GM12878 (cell line): Measurements from ENCODE around the gene CENPO. TPM values are rescaled to one million over a fixed set of nuclear protein-coding genes. Genes with fewer than 3 reads are reported as not detected.

Experiments used
- CBX3 ChIP-seq: fragments of 200-600 bp; sonication (generic); IDR thresholded peaks from 2 replicates; pipeline ENCODE4 v1.6.1; 2016; ENCODE audit warnings: low read depth, borderline replicate concordance
- HDAC6 ChIP-seq: fragments of 200-600 bp; sonication (generic); IDR thresholded peaks from one replicate; pipeline ENCODE4 v1.8.0; 2017; ENCODE audit warnings: antibody characterized with exemption; ENCODE audit not compliant: unreplicated experiment
- JUNB ChIP-seq: IDR thresholded peaks from 2 replicates; pipeline ENCODE4 v1.6.1; 2016; ENCODE audit warnings: antibody characterized with exemption, mild to moderate bottlenecking
- KAT2A ChIP-seq: conservative IDR thresholded peaks from 2 replicates; pipeline ENCODE4 v1.6.1; 2011; ENCODE audit warnings: low read depth, low read length; ENCODE audit not compliant: control insufficient read depth
- KDM1A ChIP-seq: fragments of 200-600 bp; sonication (generic); IDR thresholded peaks from 2 replicates; pipeline ENCODE4 v1.6.1; 2016; ENCODE audit warnings: borderline replicate concordance
- NFXL1 ChIP-seq: fragments of 450-650 bp; IDR thresholded peaks from 2 replicates; pipeline ENCODE4 v1.6.1; 2017; ENCODE audit warnings: antibody characterized with exemption, mild to moderate bottlenecking, borderline replicate concordance
- RFX5 ChIP-seq: IDR thresholded peaks from 2 replicates; pipeline ENCODE4 v1.6.1; 2011; ENCODE audit warnings: low read depth, low read length, improper control_type of control experiment
- TARDBP ChIP-seq: IDR thresholded peaks from 2 replicates; pipeline ENCODE4 v1.6.1; 2016; ENCODE audit warnings: borderline replicate concordance
- YBX1 ChIP-seq: fragments of 450-650 bp; IDR thresholded peaks from 2 replicates; pipeline ENCODE4 v1.6.1; 2016; ENCODE audit warnings: antibody characterized with exemption
- ZNF217 ChIP-seq: fragments of 450-650 bp; IDR thresholded peaks from 2 replicates; pipeline ENCODE4 v1.6.1; 2017; ENCODE audit warnings: antibody characterized with exemption, mild to moderate bottlenecking
- polyA plus RNA-seq, 11 experiments: library from polyadenylated mRNA; depleted of rRNA in 4 of 11; unstranded in 6 of 11; stranded (reverse) in 5 of 11; fragments of >200 nt; fragmentation: Nextera tagmentation in 4 of 11; fragmentation: Illumina TruSeq in 1 of 11; extraction: Ambion mirVana in 4 of 11; extraction: Trizol in 1 of 11; gene quantifications; 1 replicate in 1 of 11; 2 replicates in 10 of 11; pipeline versions ENCODE4 v1.2.1 to v1.2.3, GENCODE V29; 2011 to 2016; ENCODE audit warnings: inconsistent platforms in 2 of 11, missing spikeins in 2 of 11, low read depth in 1 of 11
- total RNA-seq, 4 experiments: library from RNA; depleted of rRNA in 3 of 4; stranded (reverse); fragments of >200 nt in 3 of 4; fragmentation: Illumina TruSeq in 1 of 4; extraction: Trizol in 1 of 4; gene quantifications; 2 replicates each; pipeline versions ENCODE4 v1.2.1 to v1.2.3, GENCODE V29; 2013 to 2021
- TF ChIP-seq, protein P1 (sequence below): IDR thresholded peaks from 2 replicates; pipeline ENCODE4 v1.6.1; 2011; ENCODE audit warnings: mild to moderate bottlenecking, low read depth, low read length, moderate library complexity; ENCODE audit not compliant: insufficient replicate concordance
- TF ChIP-seq, protein P2 (sequence below): fragments of 450-650 bp; IDR thresholded peaks from 2 replicates; pipeline ENCODE4 v1.6.1; 2016; ENCODE audit warnings: mild to moderate bottlenecking, moderate library complexity, borderline replicate concordance
- TF ChIP-seq, protein P3 (sequence below): IDR thresholded peaks from 2 replicates; pipeline ENCODE4 v1.6.1; 2012; ENCODE audit warnings: low read depth, low read length, improper control_type of control experiment
- TF ChIP-seq, protein P4 (sequence below): fragments of 450-650 bp; IDR thresholded peaks from 2 replicates; pipeline ENCODE4 v1.6.1; 2017; ENCODE audit warnings: mild to moderate bottlenecking, moderate library complexity
- TF ChIP-seq, protein P5 (sequence below): fragments of 450-650 bp; IDR thresholded peaks from 2 replicates; pipeline ENCODE4 v1.6.1; 2017; ENCODE audit warnings: borderline replicate concordance

Gene CENPO
- total and polyA plus RNA-seq, 10 of the 15 experiments (the other 5 are each of a cell fraction or from before 2014, with no cell fraction given), result 18.7 to 37.0 (median 31.4) TPM

DNA sequence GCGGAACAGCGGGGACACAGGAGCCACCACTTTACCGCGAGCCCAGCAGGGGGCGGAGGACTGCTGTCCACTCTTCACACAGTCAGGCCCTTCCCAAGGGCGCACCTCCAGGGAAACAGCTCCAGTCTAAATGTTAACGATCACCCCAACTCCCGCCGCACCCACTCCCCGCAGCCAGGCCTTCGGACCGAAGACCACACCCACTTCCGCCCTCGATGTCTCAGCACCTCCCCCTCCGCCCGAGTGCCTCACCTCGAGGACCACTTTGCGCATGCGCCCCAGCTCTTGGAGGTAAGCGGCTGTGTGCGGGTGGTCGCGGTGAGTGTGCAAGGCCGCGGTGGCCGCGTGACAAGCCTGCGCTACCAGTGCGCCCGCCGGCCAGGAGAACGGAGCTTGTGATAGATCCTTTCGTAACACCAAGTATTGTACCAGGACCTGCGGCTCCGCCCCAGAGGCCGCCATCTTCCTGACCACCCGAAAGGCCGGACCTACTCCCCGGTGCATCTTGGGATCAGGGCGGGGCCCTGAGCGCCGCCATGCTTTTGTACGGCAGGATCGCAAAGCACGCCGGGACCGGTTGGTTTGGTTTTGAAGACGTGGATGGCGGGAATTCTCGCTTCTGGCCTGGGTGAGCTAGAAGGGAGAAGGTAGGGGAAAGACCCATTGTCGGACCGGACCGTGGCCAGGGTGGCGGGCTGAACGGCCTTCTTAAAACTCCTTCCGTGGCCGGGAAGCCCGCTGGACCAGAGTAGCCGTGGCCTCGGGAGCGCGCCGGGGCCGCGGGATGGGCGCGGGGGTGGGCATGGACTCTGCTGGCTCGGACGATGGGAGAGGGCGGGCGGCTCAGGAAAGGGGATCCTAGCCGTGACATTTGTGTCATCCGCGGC, at the start of gene CENPO, which contains the start of gene PTRHD1 (continued):
- TF ChIP-seq, protein P1, sequence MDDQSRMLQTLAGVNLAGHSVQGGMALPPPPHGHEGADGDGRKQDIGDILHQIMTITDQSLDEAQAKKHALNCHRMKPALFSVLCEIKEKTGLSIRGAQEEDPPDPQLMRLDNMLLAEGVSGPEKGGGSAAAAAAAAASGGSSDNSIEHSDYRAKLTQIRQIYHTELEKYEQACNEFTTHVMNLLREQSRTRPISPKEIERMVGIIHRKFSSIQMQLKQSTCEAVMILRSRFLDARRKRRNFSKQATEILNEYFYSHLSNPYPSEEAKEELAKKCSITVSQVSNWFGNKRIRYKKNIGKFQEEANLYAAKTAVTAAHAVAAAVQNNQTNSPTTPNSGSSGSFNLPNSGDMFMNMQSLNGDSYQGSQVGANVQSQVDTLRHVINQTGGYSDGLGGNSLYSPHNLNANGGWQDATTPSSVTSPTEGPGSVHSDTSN, result no peak
- TF ChIP-seq, protein P2, sequence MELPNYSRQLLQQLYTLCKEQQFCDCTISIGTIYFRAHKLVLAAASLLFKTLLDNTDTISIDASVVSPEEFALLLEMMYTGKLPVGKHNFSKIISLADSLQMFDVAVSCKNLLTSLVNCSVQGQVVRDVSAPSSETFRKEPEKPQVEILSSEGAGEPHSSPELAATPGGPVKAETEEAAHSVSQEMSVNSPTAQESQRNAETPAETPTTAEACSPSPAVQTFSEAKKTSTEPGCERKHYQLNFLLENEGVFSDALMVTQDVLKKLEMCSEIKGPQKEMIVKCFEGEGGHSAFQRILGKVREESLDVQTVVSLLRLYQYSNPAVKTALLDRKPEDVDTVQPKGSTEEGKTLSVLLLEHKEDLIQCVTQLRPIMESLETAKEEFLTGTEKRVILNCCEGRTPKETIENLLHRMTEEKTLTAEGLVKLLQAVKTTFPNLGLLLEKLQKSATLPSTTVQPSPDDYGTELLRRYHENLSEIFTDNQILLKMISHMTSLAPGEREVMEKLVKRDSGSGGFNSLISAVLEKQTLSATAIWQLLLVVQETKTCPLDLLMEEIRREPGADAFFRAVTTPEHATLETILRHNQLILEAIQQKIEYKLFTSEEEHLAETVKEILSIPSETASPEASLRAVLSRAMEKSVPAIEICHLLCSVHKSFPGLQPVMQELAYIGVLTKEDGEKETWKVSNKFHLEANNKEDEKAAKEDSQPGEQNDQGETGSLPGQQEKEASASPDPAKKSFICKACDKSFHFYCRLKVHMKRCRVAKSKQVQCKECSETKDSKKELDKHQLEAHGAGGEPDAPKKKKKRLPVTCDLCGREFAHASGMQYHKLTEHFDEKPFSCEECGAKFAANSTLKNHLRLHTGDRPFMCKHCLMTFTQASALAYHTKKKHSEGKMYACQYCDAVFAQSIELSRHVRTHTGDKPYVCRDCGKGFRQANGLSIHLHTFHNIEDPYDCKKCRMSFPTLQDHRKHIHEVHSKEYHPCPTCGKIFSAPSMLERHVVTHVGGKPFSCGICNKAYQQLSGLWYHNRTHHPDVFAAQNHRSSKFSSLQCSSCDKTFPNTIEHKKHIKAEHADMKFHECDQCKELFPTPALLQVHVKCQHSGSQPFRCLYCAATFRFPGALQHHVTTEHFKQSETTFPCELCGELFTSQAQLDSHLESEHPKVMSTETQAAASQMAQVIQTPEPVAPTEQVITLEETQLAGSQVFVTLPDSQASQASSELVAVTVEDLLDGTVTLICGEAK, result peak; percentile 40; the same call in 1 of the 2 replicates
- no peak for TF ChIP-seq HDAC6
- TF ChIP-seq NFXL1, result no peak
- TF ChIP-seq, protein P3, sequence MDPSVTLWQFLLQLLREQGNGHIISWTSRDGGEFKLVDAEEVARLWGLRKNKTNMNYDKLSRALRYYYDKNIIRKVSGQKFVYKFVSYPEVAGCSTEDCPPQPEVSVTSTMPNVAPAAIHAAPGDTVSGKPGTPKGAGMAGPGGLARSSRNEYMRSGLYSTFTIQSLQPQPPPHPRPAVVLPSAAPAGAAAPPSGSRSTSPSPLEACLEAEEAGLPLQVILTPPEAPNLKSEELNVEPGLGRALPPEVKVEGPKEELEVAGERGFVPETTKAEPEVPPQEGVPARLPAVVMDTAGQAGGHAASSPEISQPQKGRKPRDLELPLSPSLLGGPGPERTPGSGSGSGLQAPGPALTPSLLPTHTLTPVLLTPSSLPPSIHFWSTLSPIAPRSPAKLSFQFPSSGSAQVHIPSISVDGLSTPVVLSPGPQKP, result peak; percentile 46
- TF ChIP-seq, protein P4, sequence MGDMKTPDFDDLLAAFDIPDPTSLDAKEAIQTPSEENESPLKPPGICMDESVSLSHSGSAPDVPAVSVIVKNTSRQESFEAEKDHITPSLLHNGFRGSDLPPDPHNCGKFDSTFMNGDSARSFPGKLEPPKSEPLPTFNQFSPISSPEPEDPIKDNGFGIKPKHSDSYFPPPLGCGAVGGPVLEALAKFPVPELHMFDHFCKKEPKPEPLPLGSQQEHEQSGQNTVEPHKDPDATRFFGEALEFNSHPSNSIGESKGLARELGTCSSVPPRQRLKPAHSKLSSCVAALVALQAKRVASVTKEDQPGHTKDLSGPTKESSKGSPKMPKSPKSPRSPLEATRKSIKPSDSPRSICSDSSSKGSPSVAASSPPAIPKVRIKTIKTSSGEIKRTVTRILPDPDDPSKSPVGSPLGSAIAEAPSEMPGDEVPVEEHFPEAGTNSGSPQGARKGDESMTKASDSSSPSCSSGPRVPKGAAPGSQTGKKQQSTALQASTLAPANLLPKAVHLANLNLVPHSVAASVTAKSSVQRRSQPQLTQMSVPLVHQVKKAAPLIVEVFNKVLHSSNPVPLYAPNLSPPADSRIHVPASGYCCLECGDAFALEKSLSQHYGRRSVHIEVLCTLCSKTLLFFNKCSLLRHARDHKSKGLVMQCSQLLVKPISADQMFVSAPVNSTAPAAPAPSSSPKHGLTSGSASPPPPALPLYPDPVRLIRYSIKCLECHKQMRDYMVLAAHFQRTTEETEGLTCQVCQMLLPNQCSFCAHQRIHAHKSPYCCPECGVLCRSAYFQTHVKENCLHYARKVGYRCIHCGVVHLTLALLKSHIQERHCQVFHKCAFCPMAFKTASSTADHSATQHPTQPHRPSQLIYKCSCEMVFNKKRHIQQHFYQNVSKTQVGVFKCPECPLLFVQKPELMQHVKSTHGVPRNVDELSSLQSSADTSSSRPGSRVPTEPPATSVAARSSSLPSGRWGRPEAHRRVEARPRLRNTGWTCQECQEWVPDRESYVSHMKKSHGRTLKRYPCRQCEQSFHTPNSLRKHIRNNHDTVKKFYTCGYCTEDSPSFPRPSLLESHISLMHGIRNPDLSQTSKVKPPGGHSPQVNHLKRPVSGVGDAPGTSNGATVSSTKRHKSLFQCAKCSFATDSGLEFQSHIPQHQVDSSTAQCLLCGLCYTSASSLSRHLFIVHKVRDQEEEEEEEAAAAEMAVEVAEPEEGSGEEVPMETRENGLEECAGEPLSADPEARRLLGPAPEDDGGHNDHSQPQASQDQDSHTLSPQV, result 0 out of 2 replicates have a peak, but pooled peaks have one; percentile 36
- no peak for TF ChIP-seq ZNF217
- TF ChIP-seq TARDBP, result 0 out of 2 replicates have a peak, but pooled peaks have one; percentile 37
- no peak for TF ChIP-seq KDM1A
- TF ChIP-seq CBX3, result no peak
- no peak for TF ChIP-seq YBX1
- TF ChIP-seq, protein P5, sequence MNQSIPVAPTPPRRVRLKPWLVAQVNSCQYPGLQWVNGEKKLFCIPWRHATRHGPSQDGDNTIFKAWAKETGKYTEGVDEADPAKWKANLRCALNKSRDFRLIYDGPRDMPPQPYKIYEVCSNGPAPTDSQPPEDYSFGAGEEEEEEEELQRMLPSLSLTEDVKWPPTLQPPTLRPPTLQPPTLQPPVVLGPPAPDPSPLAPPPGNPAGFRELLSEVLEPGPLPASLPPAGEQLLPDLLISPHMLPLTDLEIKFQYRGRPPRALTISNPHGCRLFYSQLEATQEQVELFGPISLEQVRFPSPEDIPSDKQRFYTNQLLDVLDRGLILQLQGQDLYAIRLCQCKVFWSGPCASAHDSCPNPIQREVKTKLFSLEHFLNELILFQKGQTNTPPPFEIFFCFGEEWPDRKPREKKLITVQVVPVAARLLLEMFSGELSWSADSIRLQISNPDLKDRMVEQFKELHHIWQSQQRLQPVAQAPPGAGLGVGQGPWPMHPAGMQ, result no peak
- TF ChIP-seq RFX5, result no peak
- TF ChIP-seq JUNB, result no peak
- no peak for TF ChIP-seq KAT2A
